Stimulated activated CD8-positive, alpha-beta memory T cell treated with anti-CD3 and anti-CD28 coated beads, Interleukin-4, amount 100 ng/mL, for 1 hour (primary cell): ENCODE measurements around the gene CRCP.
"Not testable (repeated sequence)": the region's sequence is repeated elsewhere in the genome, so short reads cannot be mapped to it uniquely, and the experiment has no call there.

Source experiments
- DNase-seq, 2 donors: peaks; one replicate each; pipeline ENCODE4 v3.0.0-alpha.2; 2020; ENCODE audit warnings: low read depth in 2 of 2, low spot score in 1 of 2

Gene CRCP

DNA sequence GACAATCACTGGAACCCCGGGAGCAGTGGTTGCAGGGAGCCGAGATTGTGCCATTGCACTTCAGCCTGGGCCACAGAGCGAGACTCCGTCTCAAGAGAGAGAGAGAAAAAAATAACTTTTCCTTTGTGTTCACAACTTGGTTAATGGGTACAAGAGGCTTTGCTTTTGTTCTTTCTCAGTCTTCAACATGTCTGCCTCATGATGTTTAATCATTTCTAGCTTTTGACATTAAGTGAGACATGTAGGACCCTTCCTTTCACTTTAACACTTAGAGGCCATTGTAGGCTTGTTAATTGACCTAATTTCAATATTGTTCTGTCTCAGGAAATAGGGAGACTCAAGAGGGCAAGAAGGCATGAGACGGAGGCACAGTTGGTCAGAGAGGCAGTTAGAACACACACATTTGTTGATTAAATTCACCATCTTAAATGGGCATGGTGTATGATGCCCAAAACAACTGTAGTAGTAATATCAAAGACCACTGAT is 9.3 kb upstream of the CRCP start:
- DNase-seq: no peak

DNA sequence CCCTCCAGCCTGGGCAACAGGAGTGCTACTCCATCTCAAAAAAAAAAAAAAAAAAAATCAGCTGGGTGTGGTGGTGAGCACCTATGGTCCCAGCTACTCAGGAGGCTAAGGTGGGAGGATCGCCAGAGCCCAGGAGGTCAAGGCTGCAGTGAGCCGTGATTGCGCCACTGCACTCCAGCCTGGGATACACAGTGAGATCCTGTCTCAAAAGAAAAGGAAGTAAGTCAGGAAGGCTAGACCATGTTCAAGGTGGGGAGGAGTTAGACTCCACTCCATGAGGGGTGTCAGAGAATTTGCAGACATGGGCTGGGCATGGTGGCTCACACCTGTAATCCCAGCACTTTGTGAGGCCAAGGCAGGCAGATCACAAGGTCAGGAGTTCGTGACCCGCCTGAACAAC is 6.2 kb upstream of the CRCP start:
- DNase-seq: not testable (repeated sequence)

DNA sequence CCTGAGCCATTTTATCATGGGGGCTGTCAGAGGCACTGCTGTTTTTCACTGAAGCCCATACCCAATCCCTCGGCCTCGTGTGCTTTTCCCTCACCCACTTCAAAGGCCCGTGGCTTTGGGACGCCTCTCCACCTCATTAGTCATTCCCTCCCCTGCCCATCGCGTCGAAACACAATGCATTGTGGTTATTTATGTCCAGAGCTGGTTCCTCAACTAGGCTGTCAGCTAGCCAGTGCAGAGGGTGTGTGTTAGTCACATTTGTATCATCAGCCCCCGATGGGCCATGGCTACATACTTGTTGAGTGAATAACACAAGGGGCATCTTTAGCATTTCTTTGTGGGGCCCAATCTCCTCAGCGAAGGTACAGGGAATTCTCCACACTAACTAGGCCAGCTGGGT is 3.8 kb upstream of the CRCP start:
- no peak for DNase-seq

DNA sequence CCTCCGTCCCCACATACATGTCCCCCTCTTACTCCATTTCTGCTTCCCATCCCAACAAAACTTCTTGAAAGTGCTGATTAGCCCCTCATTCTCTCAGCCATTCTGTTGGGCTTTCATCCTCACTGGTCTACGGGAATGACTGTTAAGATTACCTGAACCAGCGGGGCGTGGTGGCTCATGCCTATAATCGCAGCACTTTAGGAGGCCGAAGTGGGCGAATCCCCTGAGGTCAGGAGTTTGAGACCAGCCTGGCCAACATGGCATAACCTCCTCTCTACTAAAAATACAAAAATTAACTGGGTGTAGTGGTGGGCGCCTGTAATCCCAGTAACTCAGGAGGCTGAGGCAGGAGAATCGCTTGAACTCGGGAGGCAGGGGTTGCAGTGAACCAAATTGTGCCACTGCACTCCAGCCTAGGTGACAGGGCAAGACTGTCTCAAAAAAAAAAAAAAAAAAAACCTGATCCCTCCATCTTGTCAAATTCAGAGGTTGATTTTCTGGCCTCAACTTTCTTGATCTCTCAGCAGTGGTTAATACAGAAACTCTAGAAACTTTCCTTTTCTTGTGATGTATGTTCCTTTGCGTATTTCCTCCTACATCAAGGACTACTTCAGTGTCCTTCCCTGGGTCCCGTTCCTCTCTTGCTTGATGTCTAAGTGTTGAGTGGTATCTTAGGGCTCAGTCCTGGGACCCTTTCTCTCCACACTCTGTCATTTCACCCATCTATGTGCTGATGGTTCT is 2.2 kb downstream of the CRCP start:
- DNase-seq: not testable (repeated sequence)

DNA sequence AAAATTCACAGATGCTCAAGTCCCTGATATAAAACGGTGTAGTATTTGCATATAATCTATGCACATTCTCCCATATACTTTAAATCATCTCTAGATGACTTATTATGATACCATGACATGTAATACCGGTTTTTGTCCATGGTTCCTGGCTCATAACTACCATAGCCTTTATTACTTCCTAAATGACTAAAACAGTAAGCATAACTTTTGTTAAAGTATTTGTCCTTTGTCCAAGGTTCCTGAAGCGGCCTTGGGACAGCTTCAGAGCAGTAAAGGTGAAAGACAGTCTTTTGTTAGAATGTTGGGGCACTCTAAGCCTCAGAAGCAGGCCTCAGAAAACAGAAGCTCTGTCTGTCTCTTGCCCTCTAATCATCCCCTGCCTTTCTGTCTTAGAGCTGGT is 4.0 kb downstream of the CRCP start:
- DNase-seq: no peak

DNA sequence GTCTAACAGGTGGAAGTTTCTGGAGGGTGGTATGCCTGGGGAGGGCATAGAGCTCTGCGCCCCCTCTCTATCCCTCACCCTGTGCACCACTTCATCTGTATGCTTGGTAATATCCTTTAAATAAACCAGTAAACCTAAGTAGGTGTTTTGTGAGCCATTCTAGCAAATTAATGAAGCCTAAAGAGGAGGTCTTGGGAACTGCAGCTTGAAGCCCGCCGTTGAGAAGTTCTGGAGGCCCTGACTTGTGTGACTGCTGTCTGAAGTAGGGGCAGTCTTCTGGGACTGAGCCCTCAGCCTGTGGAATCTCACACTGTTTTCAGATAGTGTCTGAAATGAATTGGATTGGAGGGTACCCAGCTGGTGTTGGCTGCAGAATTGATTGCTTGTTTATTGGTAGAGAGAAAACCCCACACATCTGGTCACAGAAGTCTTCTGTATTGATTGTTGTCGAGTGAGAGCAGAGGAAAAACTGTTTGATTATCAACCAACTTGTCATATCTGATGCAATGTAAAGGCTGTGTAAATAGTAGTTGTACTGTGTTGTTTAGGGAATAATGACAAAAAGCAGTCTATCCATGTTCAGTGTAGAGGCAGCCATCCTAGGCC is 4.7 kb downstream of the CRCP start:
- no peak for DNase-seq

DNA sequence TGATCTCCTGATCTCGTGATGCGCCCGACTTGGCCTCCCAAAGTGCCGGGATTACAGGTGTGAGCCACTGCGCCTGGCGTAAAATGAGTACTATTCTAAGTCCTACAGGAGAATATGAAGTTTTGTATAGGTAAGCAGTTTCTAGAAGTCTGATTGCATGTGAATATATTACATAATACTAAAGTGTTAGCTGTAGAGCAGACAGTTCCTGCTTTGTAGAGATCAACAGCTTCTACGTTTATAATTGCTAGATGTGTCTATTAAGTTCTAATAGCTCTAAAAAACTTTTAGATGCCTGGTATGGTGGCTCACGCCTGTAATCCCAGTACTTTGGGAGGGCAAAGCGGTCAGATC is 8.5 kb downstream of the CRCP start:
- DNase-seq: no peak

DNA sequence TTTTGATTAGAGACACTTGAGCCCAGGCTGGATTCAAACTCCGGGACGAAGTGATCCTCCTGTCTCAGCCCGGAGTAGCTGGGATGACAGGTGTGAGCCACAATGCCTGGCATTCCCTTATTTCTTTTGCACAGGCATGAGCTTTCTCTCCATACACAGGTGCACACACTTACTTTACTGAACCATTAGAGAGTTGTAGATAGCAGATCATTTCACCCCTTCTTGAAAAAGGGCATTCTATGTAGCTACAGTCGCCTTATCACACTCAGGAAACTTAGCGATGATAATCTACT is 9.9 kb downstream of the CRCP start:
- DNase-seq: not testable (repeated sequence)

DNA sequence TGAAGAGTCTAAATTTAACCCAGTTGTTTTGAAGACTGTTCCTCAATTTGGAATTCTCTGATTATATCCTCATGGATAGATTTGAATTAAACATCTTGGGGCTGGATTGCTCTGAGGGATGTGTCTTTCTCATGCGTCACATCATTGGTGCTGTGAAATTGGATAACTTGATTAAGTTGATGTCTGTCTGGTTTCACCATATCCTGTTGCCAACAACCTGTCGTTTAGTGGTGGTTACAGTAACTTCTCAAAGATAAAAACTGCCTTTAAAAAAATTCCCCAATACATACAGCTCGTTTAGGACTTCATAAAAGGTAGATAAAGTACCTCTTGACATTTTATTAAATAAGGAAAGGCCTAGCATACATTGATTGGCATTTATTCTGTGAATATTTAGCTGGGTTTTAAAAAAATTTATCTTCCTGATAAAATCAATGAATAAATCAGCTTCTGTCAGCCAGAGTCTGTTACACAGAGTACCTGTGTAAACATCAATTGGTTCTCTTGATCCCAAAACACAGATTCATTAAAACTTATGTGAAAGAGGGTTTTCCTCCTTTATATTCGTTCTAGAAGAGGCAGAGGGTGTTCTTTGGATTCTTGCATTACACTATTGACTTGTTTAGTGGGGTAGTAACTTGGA is 10.5 kb downstream of the CRCP start:
- no peak for DNase-seq

DNA sequence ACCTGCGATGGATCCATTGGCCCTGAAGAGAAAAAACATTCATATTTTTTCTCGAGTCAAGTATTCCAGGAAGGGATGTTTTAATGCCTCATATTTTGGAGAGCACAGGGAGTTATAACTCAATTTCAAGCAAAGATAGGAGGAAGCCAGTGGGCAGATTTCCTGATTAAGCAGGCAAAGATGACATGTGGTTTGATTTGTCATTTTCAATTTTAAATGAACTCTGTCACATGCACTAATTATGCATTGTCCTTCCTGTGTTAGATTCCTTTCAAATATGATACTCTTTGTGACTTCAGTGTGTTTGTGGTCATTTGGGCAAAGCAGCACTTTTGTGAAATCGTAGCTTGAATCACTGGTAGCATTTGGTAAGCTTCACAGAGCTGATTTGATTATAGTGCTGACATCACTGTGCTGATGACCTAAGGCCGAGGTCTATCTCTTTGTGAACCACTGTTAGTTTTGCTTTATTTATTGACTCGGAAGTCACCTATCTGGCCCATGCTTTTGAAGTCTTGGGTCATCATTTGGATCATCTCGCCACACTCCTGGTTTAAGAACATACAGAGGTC is 11.2 kb downstream of the CRCP start:
- DNase-seq: not testable (repeated sequence)

DNA sequence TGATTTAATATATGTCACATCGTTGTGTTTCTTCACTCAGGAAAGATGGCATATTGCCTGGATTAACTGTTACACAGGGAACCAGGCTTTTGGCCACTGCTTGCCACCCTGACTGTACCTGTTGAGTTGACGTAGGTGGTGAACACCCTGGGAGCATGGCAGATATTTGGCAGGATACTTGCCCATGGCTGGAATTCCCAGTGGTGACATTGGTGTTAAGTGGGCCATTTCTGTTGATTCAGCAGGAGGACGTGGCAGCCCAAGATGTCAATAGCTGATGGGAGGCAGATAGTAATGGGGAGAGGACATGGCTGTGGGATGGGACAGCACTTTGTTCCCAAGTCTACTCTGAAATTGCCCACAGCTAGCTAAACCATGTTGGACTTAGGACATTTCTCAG is 12.5 kb downstream of the CRCP start:
- DNase-seq: not testable (repeated sequence)

DNA sequence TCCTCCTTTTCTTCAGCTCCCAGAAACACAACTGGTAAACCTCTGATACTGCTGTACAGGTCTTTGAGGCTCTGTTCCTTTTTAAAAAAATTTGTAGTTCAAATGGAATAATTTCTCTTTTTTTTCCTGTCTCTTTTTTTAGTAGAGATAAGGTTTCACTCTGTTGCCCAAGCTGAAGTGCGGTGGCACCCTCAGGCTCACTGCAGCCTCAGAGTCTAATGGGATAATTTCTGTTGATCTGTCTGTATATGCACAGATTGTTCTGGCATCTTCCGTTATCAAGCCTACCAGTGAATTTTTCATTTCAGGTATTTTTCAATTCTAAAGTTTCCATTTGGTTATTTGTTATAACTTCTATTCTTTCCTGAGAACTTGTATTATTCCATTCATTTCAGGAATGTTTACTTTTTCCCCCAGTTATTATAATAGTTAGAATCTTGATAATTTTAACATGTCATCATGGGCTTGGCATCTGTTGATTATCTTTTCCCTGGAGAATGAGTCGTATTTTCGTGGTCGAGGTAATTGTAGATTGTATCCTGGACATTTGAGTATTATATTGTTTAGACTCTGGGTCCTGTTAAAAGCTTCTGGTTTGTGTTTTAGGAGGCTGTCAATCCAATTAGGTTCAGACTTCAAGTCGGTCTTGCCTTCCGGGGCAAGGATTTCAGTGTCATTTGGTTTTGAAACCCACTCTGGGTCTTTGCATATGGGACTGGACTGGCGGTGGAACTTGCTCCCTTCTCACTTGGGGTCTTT is 24.5 kb downstream of the CRCP start:
- no peak for DNase-seq

DNA sequence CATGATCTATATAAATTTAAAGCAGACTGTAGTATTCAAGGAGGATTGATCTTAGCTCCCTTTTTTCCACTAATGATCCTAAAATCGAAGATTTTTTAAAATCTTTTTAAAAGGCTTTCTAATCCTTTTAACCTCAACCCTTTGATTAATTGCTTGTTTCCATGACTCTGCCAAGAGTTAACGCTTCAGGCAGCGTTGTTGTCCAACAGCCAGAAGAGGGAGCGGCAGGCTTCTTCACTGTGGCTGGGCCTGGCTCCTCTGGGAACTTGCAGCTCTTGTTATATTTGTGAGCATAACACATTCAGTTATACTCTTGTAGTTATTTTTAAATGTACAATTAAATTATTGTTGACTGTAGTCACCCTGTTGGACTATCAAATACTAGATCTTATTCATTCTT is 26.3 kb downstream of the CRCP start:
- DNase-seq: no peak

DNA sequence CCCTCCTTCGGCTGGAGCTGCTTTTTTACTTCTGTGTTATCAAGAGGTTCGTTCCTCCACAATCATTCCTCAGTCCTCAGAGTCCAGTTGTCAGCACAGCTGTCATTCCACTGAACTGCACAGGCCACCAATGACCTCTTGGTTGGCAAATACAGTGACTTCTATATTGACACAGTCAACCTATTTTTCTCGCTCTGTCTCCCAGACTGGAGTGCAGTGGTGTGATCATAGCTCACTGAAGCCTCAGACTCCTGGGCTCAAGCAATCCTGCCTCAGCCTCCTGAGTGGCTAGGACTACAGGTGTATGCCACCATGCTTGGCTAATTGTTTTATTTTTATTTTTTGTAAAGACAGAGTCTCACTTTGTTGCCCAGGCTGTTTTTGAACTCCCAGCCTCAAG is 27.7 kb downstream of the CRCP start:
- no peak for DNase-seq

DNA sequence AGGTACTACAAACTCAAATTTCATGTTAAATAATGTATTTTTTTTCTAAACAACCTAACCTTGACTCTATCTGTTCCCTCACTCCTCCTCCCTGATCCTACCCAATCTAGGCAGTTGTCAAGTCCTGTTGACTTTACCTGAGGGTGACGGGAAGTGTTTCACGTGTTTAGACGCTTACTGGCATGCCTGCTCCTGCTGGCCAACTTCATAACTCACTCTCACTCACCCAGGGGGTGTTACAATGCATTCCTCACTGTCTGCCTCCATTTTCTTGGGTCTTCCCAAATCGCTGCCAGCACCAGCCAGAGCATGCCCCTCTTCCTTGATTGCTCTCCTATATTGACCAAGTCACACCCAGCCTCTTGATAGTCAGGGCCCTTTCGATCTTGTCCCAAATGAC is 28.3 kb downstream of the CRCP start:
- no peak for DNase-seq

DNA sequence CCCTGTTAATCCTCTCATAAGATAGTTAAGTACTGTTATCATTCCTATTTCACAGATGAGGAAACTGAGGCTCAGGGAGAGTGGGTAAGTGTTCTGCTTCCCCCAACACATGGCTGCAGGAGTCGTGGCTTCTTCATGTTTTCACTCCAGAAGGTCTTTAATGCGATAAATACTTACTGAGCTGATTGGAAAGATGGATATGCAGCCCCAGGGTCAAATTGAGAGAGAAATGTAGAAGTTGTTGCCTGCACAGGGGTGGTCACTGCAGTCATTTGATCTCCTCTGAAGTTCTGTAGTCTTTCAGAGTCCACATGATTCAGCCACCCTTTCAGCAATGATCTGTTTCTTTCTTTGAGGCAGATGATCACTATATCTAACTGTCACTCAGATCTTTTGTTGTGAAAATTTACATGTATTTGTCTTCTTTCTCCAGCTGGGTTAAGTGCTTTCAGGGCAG is 29.3 kb downstream of the CRCP start:
- no peak for DNase-seq

DNA sequence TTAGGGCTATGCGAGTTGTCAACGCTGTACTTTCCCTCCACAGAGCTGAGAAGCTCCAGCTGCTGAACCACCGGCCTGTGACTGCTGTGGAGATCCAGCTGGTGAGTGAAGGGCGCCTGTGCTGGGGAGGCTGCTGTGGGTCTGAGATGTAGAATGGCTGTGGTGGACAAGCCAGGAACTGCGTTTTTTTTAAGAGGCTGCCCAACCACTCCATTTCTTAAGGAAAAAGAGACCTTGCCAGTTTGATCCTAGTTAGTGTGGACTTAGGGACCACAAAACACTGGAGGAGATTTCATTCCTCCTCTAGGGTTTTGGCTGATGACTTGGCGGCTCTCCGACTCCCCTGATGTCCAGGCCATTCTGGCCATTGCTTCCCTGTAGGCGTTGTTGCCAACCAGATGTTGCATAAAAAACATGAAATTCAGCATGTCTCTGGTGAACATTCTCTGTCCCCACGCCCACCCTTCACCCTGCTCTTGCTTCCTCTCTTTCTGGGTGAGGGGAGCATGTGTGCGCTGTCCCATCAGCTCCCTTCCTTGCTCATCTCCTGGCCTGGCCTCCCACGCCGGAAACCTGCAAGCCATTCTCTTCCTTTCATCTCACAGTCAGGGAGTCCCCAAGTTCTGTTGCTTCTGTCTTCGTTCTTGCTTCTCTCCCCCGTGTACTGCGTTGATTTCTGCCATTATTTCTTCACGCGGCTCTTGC is 30.9 kb downstream of the CRCP start:
- no peak for DNase-seq

DNA sequence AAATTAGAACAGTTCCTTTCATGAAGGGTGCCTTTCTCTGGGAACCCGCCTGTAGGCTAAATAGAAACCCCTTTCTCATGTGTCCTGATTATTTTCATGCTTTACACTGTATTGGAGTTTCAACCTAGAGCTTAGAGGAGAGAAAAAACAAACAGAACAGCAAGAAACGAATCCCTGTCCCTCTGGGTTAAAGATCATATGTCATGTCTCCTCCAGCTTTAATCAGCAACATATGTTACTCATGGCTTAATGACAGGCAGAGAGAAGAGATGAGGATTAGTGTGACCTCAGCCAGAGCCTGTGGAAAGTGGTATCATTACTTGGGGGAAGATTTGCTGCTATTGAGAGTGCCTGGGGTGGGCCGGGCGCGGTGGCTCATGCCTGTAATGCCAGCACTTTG is 32.1 kb downstream of the CRCP start:
- no peak for DNase-seq

DNA sequence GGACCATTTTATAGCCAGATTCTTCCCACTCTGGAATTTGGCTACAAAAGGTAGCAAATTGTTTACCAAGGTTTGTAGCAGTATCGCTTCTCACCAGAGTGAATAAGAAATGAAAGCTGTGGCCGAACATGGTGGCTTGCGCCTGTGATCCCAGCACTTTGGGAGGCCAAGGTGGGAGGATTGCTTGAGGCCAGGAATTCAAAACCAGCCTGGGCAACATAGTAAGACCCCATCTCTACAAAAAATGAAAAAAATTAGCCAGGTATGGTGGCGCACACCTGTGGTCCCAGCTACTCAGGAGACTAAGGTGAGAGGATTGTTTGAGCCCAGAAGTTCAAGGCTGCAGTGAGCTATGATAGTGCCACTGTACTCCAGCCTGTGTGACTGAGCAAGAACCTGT is 33.0 kb downstream of the CRCP start:
- not testable (repeated sequence) for DNase-seq

DNA sequence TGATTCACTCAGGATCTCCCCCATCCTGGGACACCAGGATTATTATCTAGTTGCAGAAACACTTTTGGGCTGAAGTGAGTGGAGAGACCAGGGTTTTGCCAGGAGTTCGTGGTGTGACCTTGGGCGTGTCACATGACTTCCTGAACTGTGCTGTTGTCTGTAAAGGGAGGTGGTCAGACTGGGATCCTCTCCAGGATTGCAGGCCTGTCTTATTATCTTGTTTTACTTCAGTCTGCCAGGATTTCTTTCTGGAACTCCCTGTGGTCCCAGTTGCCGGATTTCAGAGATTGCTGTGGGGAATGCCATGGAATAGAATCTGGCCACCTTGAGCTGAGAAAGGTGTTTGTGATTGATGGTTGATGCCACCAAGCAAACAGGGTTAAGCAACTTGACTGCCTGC is 35.8 kb downstream of the CRCP start:
- DNase-seq: no peak
